H1 (cell line): ENCODE data around the gene SLX4IP. TPM values are rescaled to one million over a fixed set of nuclear protein-coding genes. Genes with fewer than 3 reads are reported as not detected.

Source experiments
- CTCF ChIA-PET: fragments of 300-600 bp; sonication (Branson Sonifier 250); formaldehyde crosslinking; loops from one replicate; lab custom pipeline; 2021; ENCODE audit not compliant: partially characterized antibody; lab: Charles Lee
- POLR2A ChIA-PET: fragments of 300-600 bp; sonication (Branson Sonifier 250); formaldehyde crosslinking; loops from one replicate; lab custom pipeline; 2021; ENCODE audit warnings: inconsistent platforms; ENCODE audit not compliant: partially characterized antibody; lab: Charles Lee
- DNase-seq, 2 experiments: peaks; one replicate each; pipeline versions ENCODE4 v3.0.0 to v3.0.0-alpha.2; 2010 to 2022; ENCODE audit warnings: low spot score in 2 of 2, low read depth in 1 of 2, mixed read lengths in 1 of 2
- FAIRE-seq: peaks from 2 replicates; lab custom pipeline; 2011; peaks lifted over from hg19 to GRCh38; lab: Jason Lieb, UNC
- H2AFZ ChIP-seq: 2 replicates; pipeline ENCODE4 v1.8.1; 2012; ENCODE audit warnings: low read length, inconsistent platforms
- H2AK5ac ChIP-seq: 2 replicates; pipeline ENCODE4 v1.6.1; 2013; ENCODE audit warnings: low read depth, low read length
- H2BK120ac ChIP-seq: replicated peaks from 2 replicates; pipeline ENCODE3; 2013; ENCODE audit warnings: low read depth, low read length, inconsistent platforms
- H2BK12ac ChIP-seq: 2 replicates; pipeline ENCODE4 v1.6.1; 2013; ENCODE audit warnings: low read depth, low read length
- H2BK15ac ChIP-seq: 2 replicates; pipeline ENCODE4 v1.6.1; 2013; ENCODE audit warnings: low read length
- H2BK20ac ChIP-seq: 2 replicates; pipeline ENCODE4 v1.6.1; 2013; ENCODE audit warnings: low read length
- H2BK5ac ChIP-seq: 2 replicates; pipeline ENCODE4 v1.6.1; 2013; ENCODE audit warnings: low read depth, low read length
- H3K14ac ChIP-seq: 2 replicates; pipeline ENCODE4 v1.6.1; 2013; ENCODE audit warnings: inconsistent platforms; ENCODE audit not compliant: insufficient read length
- H3K18ac ChIP-seq: 2 replicates; pipeline ENCODE4 v1.6.1; 2013; ENCODE audit warnings: low read length; ENCODE audit errors: extremely low read depth
- H3K23ac ChIP-seq: 2 replicates; pipeline ENCODE4 v1.6.1; 2013; ENCODE audit warnings: inconsistent platforms; ENCODE audit not compliant: insufficient read length
- H3K23me2 ChIP-seq: 2 replicates; pipeline ENCODE4 v1.6.1; 2013; ENCODE audit warnings: low read depth, low read length
- H3K27ac ChIP-seq: 2 replicates; pipeline ENCODE4 v1.6.1; 2011; ENCODE audit warnings: low read depth, low read length, inconsistent platforms
- H3K27me3 ChIP-seq, 4 experiments: replicated peaks in 1 of 4; 1 replicate in 1 of 4; 2 replicates in 3 of 4; pipeline versions ENCODE4 v1.6.1 to v1.8.1; 2011 to 2013; ENCODE audit warnings: low read length in 3 of 4, mild to moderate bottlenecking in 3 of 4, inconsistent platforms in 2 of 4, mixed read lengths in 2 of 4, moderate library complexity in 1 of 4; ENCODE audit not compliant: control insufficient read depth in 3 of 4, insufficient read depth in 3 of 4; ENCODE audit errors: extremely low read depth in 1 of 4
- H3K36me3 ChIP-seq, 4 experiments: 2 replicates each; pipeline versions ENCODE4 v1.6.1 to v1.8.1; 2011 to 2013; ENCODE audit warnings: mild to moderate bottlenecking in 4 of 4, low read length in 3 of 4, moderate library complexity in 2 of 4, control low read depth in 1 of 4, inconsistent platforms in 1 of 4; ENCODE audit not compliant: insufficient read depth in 4 of 4, control insufficient read depth in 2 of 4
- H3K4ac ChIP-seq: replicated peaks from 2 replicates; pipeline ENCODE3; 2013; ENCODE audit warnings: low read length, low read depth, mixed read lengths, inconsistent platforms; ENCODE audit not compliant: insufficient read length
- H3K4me1 ChIP-seq, 4 experiments: replicated peaks in 1 of 4; 1 replicate in 1 of 4; 2 replicates in 3 of 4; pipeline versions ENCODE4 v1.6.1 to v1.8.1; 2011 to 2013; ENCODE audit warnings: low read length in 3 of 4, inconsistent platforms in 2 of 4, mixed read lengths in 1 of 4; ENCODE audit not compliant: insufficient read depth in 4 of 4, control insufficient read depth in 3 of 4
- H3K4me2 ChIP-seq, 2 experiments: 2 replicates each; pipeline versions ENCODE4 v1.6.1 to v1.8.1; 2011 to 2013; ENCODE audit warnings: low read depth in 2 of 2, low read length in 2 of 2, control low read depth in 1 of 2, inconsistent platforms in 1 of 2, mild to moderate bottlenecking in 1 of 2; ENCODE audit not compliant: insufficient read depth in 1 of 2
- H3K4me3 ChIP-seq, 4 experiments: fragments of 200-600, 300-600 bp in 1 of 4; sonication (generic), shearing (Covaris generic), sonication (Bioruptor Twin) in 1 of 4; 2 replicates each; pipeline versions ENCODE4 v1.5.1 to v1.8.1; 2011 to 2016; ENCODE audit warnings: low read length in 4 of 4, low read depth in 3 of 4, control low read depth in 2 of 4, inconsistent platforms in 2 of 4, mild to moderate bottlenecking in 2 of 4, mixed read lengths in 1 of 4, moderate library complexity in 1 of 4; ENCODE audit not compliant: insufficient read depth in 2 of 4; ENCODE audit errors: extremely low read depth in 1 of 4
- H3K56ac ChIP-seq: replicated peaks from 2 replicates; pipeline ENCODE3; 2013; ENCODE audit warnings: low read depth, mild to moderate bottlenecking, mixed read lengths, low read length, inconsistent platforms; ENCODE audit not compliant: insufficient read length
- H3K79me1 ChIP-seq: 2 replicates; pipeline ENCODE4 v1.6.1; 2013; ENCODE audit warnings: low read depth, low read length, control low read depth
- H3K79me2 ChIP-seq, 2 experiments: 2 replicates each; pipeline versions ENCODE4 v1.6.1 to v1.8.1; 2012 to 2013; ENCODE audit warnings: low read length in 2 of 2, mild to moderate bottlenecking in 2 of 2, inconsistent platforms in 1 of 2; ENCODE audit not compliant: insufficient read depth in 2 of 2, control insufficient read depth in 1 of 2
- H3K9ac ChIP-seq, 4 experiments: replicated peaks in 1 of 4; 1 replicate in 1 of 4; 2 replicates in 3 of 4; pipeline versions ENCODE4 v1.6.1 to v1.8.1; 2011 to 2013; ENCODE audit warnings: low read depth in 3 of 4, low read length in 3 of 4, control low read depth in 2 of 4, mild to moderate bottlenecking in 2 of 4, moderate library complexity in 2 of 4, inconsistent platforms in 1 of 4; ENCODE audit errors: extremely low read depth in 1 of 4
- H3K9me3 ChIP-seq, 2 experiments: 2 replicates each; pipeline versions ENCODE4 v1.6.1 to v1.8.1; 2012 to 2013; ENCODE audit warnings: mild to moderate bottlenecking in 2 of 2, moderate library complexity in 2 of 2, control low read depth in 1 of 2, inconsistent platforms in 1 of 2, low read depth in 1 of 2, low read length in 1 of 2, mixed read lengths in 1 of 2; ENCODE audit not compliant: insufficient read depth in 2 of 2
- H4K20me1 ChIP-seq, 2 experiments: replicated peaks in 1 of 2; 2 replicates each; pipeline versions ENCODE3 to v1.8.1; 2011 to 2013; ENCODE audit warnings: inconsistent platforms in 2 of 2, low read length in 2 of 2, mild to moderate bottlenecking in 1 of 2; ENCODE audit not compliant: insufficient read depth in 2 of 2, control insufficient read depth in 1 of 2
- H4K5ac ChIP-seq: 2 replicates; pipeline ENCODE4 v1.6.1; 2013; ENCODE audit warnings: low read length, low read depth, mixed read lengths, inconsistent platforms; ENCODE audit not compliant: insufficient read length
- H4K8ac ChIP-seq: 2 replicates; pipeline ENCODE4 v1.8.0; 2013; ENCODE audit warnings: mild to moderate bottlenecking, moderate library complexity, low read length, inconsistent platforms; ENCODE audit not compliant: insufficient read depth; ENCODE audit errors: extremely low read depth
- H4K91ac ChIP-seq: replicated peaks from 2 replicates; pipeline ENCODE3; 2013; ENCODE audit warnings: low read length, mixed read lengths, inconsistent platforms; ENCODE audit not compliant: insufficient read length
- BACH1 ChIP-seq: IDR thresholded peaks from 2 replicates; pipeline ENCODE4 v1.6.1; 2012; ENCODE audit warnings: low read length, improper control_type of control experiment
- CREB1 ChIP-seq: IDR thresholded peaks from 2 replicates; pipeline ENCODE4 v1.6.1; 2012; ENCODE audit warnings: inconsistent platforms
- CTCF ChIP-seq, 3 experiments: IDR thresholded peaks; 1 replicate in 2 of 3; 2 replicates in 1 of 3; pipeline versions ENCODE4 v1.5.1 to v1.6.1; 2011; ENCODE audit warnings: low read length in 3 of 3, mild to moderate bottlenecking in 3 of 3, inconsistent platforms in 2 of 3, low read depth in 1 of 3, moderate library complexity in 1 of 3; ENCODE audit not compliant: insufficient read depth in 1 of 3; ENCODE audit errors: control extremely low read depth in 1 of 3
- EZH2 ChIP-seq: fragments of 200-600 bp; sonication (generic); IDR thresholded peaks from 2 replicates; pipeline ENCODE4 v1.7.1; 2012; ENCODE audit warnings: low read depth, mild to moderate bottlenecking, moderate library complexity, low read length, inconsistent platforms; ENCODE audit not compliant: severe bottlenecking
- NANOG ChIP-seq: IDR thresholded peaks from 2 replicates; pipeline ENCODE4 v1.6.1; 2011; ENCODE audit warnings: low read length, low read depth, mild to moderate bottlenecking, inconsistent platforms; ENCODE audit not compliant: insufficient read depth, poor library complexity, severe bottlenecking
- POLR2A ChIP-seq, 2 experiments: IDR thresholded peaks; 1 replicate in 1 of 2; 2 replicates in 1 of 2; pipeline ENCODE4 v1.6.1; 2011; ENCODE audit warnings: low read depth in 2 of 2, low read length in 2 of 2, mild to moderate bottlenecking in 2 of 2; ENCODE audit errors: control extremely low read depth in 1 of 2
- RBBP5 ChIP-seq: IDR thresholded peaks from 2 replicates; pipeline ENCODE4 v1.7.1; 2012; ENCODE audit warnings: low read depth, mild to moderate bottlenecking, inconsistent platforms, low read length, moderate library complexity, borderline replicate concordance
- RFX5 ChIP-seq: IDR thresholded peaks from 2 replicates; pipeline ENCODE4 v1.6.1; 2011; ENCODE audit warnings: low read depth, low read length, improper control_type of control experiment, borderline replicate concordance
- SIRT6 ChIP-seq: IDR thresholded peaks from one replicate; pipeline ENCODE4 v1.7.1; 2012; ENCODE audit warnings: low read length, inconsistent platforms
- TCF12 ChIP-seq: IDR thresholded peaks from 2 replicates; pipeline ENCODE4 v1.6.1; 2011; ENCODE audit warnings: low read depth, mild to moderate bottlenecking, low read length
- ZNF274 ChIP-seq: IDR thresholded peaks from 2 replicates; pipeline ENCODE4 v1.7.0; 2012; ENCODE audit warnings: low read length, borderline replicate concordance; ENCODE audit errors: extremely low read depth
- WGBS, 2 experiments: shearing (Covaris generic) in 1 of 2; methylation state at CpG; one replicate each; pipeline versions ENCODE4 v1.1.6 to v1.1.7; 2013 to 2015; ENCODE audit warnings: low lambda C conversion rate in 2 of 2, mixed read lengths in 2 of 2, inconsistent platforms in 1 of 2, low coverage in 1 of 2, missing lambda C conversion rate in 1 of 2; ENCODE audit not compliant: insufficient replicate concordance in 2 of 2, insufficient coverage in 1 of 2, insufficient read length in 1 of 2; ENCODE audit errors: extremely low coverage in 1 of 2, missing lambda C conversion rate in 1 of 2; 5-methylcytosine and 5-hydroxymethylcytosine counted together
- polyA plus RNA-seq, 7 experiments: library from polyadenylated mRNA; depleted of rRNA in 3 of 7; stranded (reverse) in 5 of 7; unstranded in 2 of 7; fragments of >200 nt in 5 of 7; fragments of 200-250 nt in 2 of 7; gene quantifications; 1 replicate in 5 of 7; 2 replicates in 1 of 7; 4 replicates in 1 of 7; pipeline versions ENCODE4 v1.2.1 to v1.2.3, GENCODE V29; 2011 to 2013; ENCODE audit warnings: missing spikeins in 2 of 7, mixed read lengths in 2 of 7
- total RNA-seq: library from RNA; stranded (reverse); fragmentation: NEBNext Ultra II Directional; extraction: Animal tissue kit (Norgen Biotek cat#: 25700); gene quantifications from 2 replicates; pipeline ENCODE4 v1.2.1, GENCODE V29; 2021

Gene SLX4IP
- total and polyA plus RNA-seq, 2 of the 8 experiments (the other 6 are each of a cell fraction or from before 2014, with no cell fraction given) = 2.4 to 8.7 TPM

GRCh38 chr20:10430704-10431103, 4.4 kb upstream of the SLX4IP start:
- ChIA-PET POLR2A (no interaction called here), CTCF (interaction anchor here (0.6 to 1.4 kb wide), 5 partner anchors 45 to 455 kb away, joined by 3 to 4 read pairs (median 3); no protein-coding TSS in a partner anchor)
- Histone ChIP-seq H4K5ac (no peak overlapping the region), H3K4ac (no peak overlapping the region), H3K79me2 (peaks cover 0 to 79% of the 10 kb centered on the region in 2 experiments; a peak in 2 of 4 replicates), H4K20me1 (peaks cover 0 to 9% of the 10 kb centered on the region in 2 experiments), H2BK5ac (no peak overlapping the region), H3K27me3 (no peaks in the 10 kb centered on the region), H3K56ac (no peak overlapping the region), H3K18ac (no peak overlapping the region), H2BK15ac (no peak overlapping the region), H3K23ac (no peak overlapping the region), H3K4me3 (no peak overlapping the region), H3K79me1 (peaks cover 15% of the 10 kb centered on the region; the same call in 1 of the 2 replicates), H3K9ac (no peak overlapping the region), H3K4me2 (no peak overlapping the region), H3K14ac (no peak overlapping the region), H4K91ac (no peak overlapping the region), H4K8ac (no peak overlapping the region), H2BK120ac (no peak overlapping the region), H3K9me3 (no peaks in the 10 kb centered on the region), H2AK5ac (no peak overlapping the region), H3K36me3 (no peaks in the 10 kb centered on the region; a peak in 1 of 8 replicates), H3K4me1 (no peaks in the 10 kb centered on the region), H2BK20ac (no peak overlapping the region), H3K27ac (no peak overlapping the region), H3K23me2 (peaks cover 10% of the 10 kb centered on the region), H2AFZ (no peak overlapping the region), H2BK12ac (no peak overlapping the region)
- no peak for TF ChIP-seq POLR2A (IDR thresholded peaks at IDR 0.05; ENCODE audit: control extremely low read depth in 1 of 2, low read depth in 2 of 2, low read length in 2 of 2)
- no peak for TF ChIP-seq CTCF (IDR thresholded peaks at IDR 0.05; ENCODE audit: control extremely low read depth in 1 of 3, insufficient read depth in 1 of 3, low read depth in 1 of 3, low read length in 3 of 3)
- no peak for TF ChIP-seq TCF12
- no peak for TF ChIP-seq ZNF274
- no peak for TF ChIP-seq RFX5
- no peak for TF ChIP-seq SIRT6
- no peak for TF ChIP-seq RBBP5
- no peak for TF ChIP-seq EZH2
- no peak for TF ChIP-seq BACH1
- TF ChIP-seq NANOG = no peak
- no peak for TF ChIP-seq CREB1
- DNase-seq (no peak), FAIRE-seq (no peak)
- WGBS, 2 experiments = 89% methylated on average over 5 of the region's 5 CpGs; no CpG with 5 or more reads in 1 of the 2 experiments
